H9 (cell line): ENCODE measurements around the gene CDKN3. TPM values are rescaled to one million over a fixed set of nuclear protein-coding genes. Genes with fewer than 3 reads are reported as not detected.

Experiments
- DNase-seq: peaks from one replicate; pipeline ENCODE4 v3.0.0-alpha.2; 2017
- H2AFZ ChIP-seq: one replicate; pipeline ENCODE4 v1.6.1; 2013; ENCODE audit warnings: mild to moderate bottlenecking, low read length, control low read depth, moderate library complexity
- H2AK5ac ChIP-seq: 2 replicates; pipeline ENCODE4 v1.6.1; 2013; ENCODE audit warnings: low read length, control low read depth, mixed read lengths; ENCODE audit not compliant: insufficient read length
- H2BK120ac ChIP-seq: one replicate; pipeline ENCODE4 v1.6.1; 2013; ENCODE audit warnings: low read depth, mild to moderate bottlenecking, low read length, control low read depth, inconsistent platforms; ENCODE audit not compliant: poor library complexity, severe bottlenecking
- H2BK12ac ChIP-seq: 2 replicates; pipeline ENCODE4 v1.6.1; 2013; ENCODE audit warnings: low read length, control low read depth, mixed read lengths, low read depth; ENCODE audit not compliant: insufficient read length
- H2BK15ac ChIP-seq: 2 replicates; pipeline ENCODE4 v1.6.1; 2013; ENCODE audit warnings: low read depth, low read length, control low read depth
- H2BK20ac ChIP-seq: one replicate; pipeline ENCODE4 v1.6.1; 2013; ENCODE audit warnings: low read depth, mild to moderate bottlenecking, low read length, control low read depth, inconsistent platforms; ENCODE audit not compliant: poor library complexity, severe bottlenecking
- H2BK5ac ChIP-seq: 2 replicates; pipeline ENCODE4 v1.6.1; 2013; ENCODE audit warnings: low read length, control low read depth, mixed read lengths; ENCODE audit not compliant: insufficient read length
- H3K14ac ChIP-seq: 2 replicates; pipeline ENCODE4 v1.6.1; 2013; ENCODE audit warnings: low read length, control low read depth; ENCODE audit not compliant: insufficient read depth
- H3K18ac ChIP-seq: 2 replicates; pipeline ENCODE4 v1.6.1; 2013; ENCODE audit warnings: low read depth, mild to moderate bottlenecking, mixed read lengths, low read length, control low read depth; ENCODE audit not compliant: insufficient read length
- H3K23ac ChIP-seq: 2 replicates; pipeline ENCODE4 v1.6.1; 2013; ENCODE audit warnings: low read length, control low read depth, mixed read lengths, low read depth; ENCODE audit not compliant: insufficient read length
- H3K23me2 ChIP-seq: 2 replicates; pipeline ENCODE4 v1.6.1; 2013; ENCODE audit warnings: low read depth, mild to moderate bottlenecking, mixed read lengths, low read length, control low read depth; ENCODE audit not compliant: insufficient read length, poor library complexity, severe bottlenecking
- H3K27ac ChIP-seq: 2 replicates; pipeline ENCODE4 v1.5.1; 2013; ENCODE audit warnings: low read length, control low read depth, mixed read lengths, low read depth; ENCODE audit not compliant: insufficient read length
- H3K27me3 ChIP-seq: 2 replicates; pipeline ENCODE4 v1.6.1; 2013; ENCODE audit warnings: low read length, control low read depth, inconsistent platforms; ENCODE audit not compliant: insufficient read depth
- H3K4ac ChIP-seq: 2 replicates; pipeline ENCODE4 v1.6.1; 2013; ENCODE audit warnings: low read depth, mild to moderate bottlenecking, control low read depth, inconsistent platforms, low read length, moderate library complexity
- H3K4me1 ChIP-seq: 2 replicates; pipeline ENCODE4 v1.6.1; 2013; ENCODE audit warnings: low read length, control low read depth, inconsistent platforms; ENCODE audit not compliant: insufficient read depth
- H3K4me2 ChIP-seq: 2 replicates; pipeline ENCODE4 v1.6.1; 2013; ENCODE audit warnings: low read length, control low read depth, mixed read lengths; ENCODE audit not compliant: insufficient read length, insufficient read depth
- H3K56ac ChIP-seq: 2 replicates; pipeline ENCODE4 v1.6.1; 2013; ENCODE audit warnings: low read depth, mild to moderate bottlenecking, mixed read lengths, low read length, control low read depth; ENCODE audit not compliant: insufficient read length
- H3K79me1 ChIP-seq: 2 replicates; pipeline ENCODE4 v1.6.1; 2013; ENCODE audit warnings: low read depth, mild to moderate bottlenecking, moderate library complexity, low read length, control low read depth, inconsistent platforms; ENCODE audit not compliant: insufficient read depth, poor library complexity, severe bottlenecking
- H3K79me2 ChIP-seq: 2 replicates; pipeline ENCODE4 v1.6.1; 2013; ENCODE audit warnings: low read length, control low read depth, inconsistent platforms; ENCODE audit not compliant: insufficient read depth
- H3K9ac ChIP-seq: 2 replicates; pipeline ENCODE4 v1.6.1; 2013; ENCODE audit warnings: low read length, control low read depth, mixed read lengths; ENCODE audit not compliant: insufficient read length; ENCODE audit errors: extremely low read depth
- H3K9me3 ChIP-seq: one replicate; pipeline ENCODE4 v1.6.1; 2013; ENCODE audit warnings: low read depth, low read length, inconsistent platforms; ENCODE audit not compliant: control insufficient read depth
- H3T11ph ChIP-seq: one replicate; pipeline ENCODE4 v1.6.1; 2013; ENCODE audit warnings: mild to moderate bottlenecking, low read length, control low read depth, inconsistent platforms
- H4K20me1 ChIP-seq: one replicate; pipeline ENCODE4 v1.6.1; 2013; ENCODE audit not compliant: control insufficient read depth, insufficient read length, insufficient read depth
- H4K5ac ChIP-seq: 2 replicates; pipeline ENCODE4 v1.6.1; 2013; ENCODE audit warnings: low read depth, mild to moderate bottlenecking, mixed read lengths, low read length, control low read depth; ENCODE audit not compliant: insufficient read length
- H4K8ac ChIP-seq: replicated peaks from 2 replicates; pipeline ENCODE4 v1.6.1; 2013; ENCODE audit warnings: low read length, control low read depth, mixed read lengths, low read depth; ENCODE audit not compliant: insufficient read length
- H4K91ac ChIP-seq: 2 replicates; pipeline ENCODE4 v1.6.1; 2013; ENCODE audit warnings: low read depth, mild to moderate bottlenecking, moderate library complexity, mixed read lengths, low read length, control low read depth; ENCODE audit not compliant: insufficient read length
- H3K27ac Mint-ChIP-seq, 3 experiments: 2 replicates in 2 of 3; 3 replicates in 1 of 3; pipeline ENCODE4 v1.8.0; 2020 to 2021; ENCODE audit warnings: mixed read lengths in 3 of 3, mild to moderate bottlenecking in 1 of 3, moderate library complexity in 1 of 3
- H3K27me3 Mint-ChIP-seq: 2 replicates; pipeline ENCODE4 v1.8.0; 2021; ENCODE audit warnings: low read depth, mild to moderate bottlenecking, moderate library complexity, mixed read lengths
- H3K36me3 Mint-ChIP-seq, 3 experiments: 2 replicates in 2 of 3; 3 replicates in 1 of 3; pipeline ENCODE4 v1.8.0; 2020 to 2021; ENCODE audit warnings: low read depth in 3 of 3, mixed read lengths in 3 of 3; ENCODE audit not compliant: insufficient read depth in 1 of 3
- H3K4me1 Mint-ChIP-seq, 2 experiments: 2 replicates each; pipeline ENCODE4 v1.8.0; 2020; ENCODE audit warnings: mixed read lengths in 2 of 2
- H3K4me3 Mint-ChIP-seq, 2 experiments: 2 replicates in 1 of 2; 3 replicates in 1 of 2; pipeline ENCODE4 v1.8.0; 2020 to 2021; ENCODE audit warnings: mild to moderate bottlenecking in 2 of 2, mixed read lengths in 2 of 2, moderate library complexity in 1 of 2
- H3K9me3 Mint-ChIP-seq, 2 experiments: 2 replicates in 1 of 2; 3 replicates in 1 of 2; pipeline ENCODE4 v1.8.0; 2020; ENCODE audit warnings: mild to moderate bottlenecking in 2 of 2, mixed read lengths in 2 of 2, moderate library complexity in 1 of 2
- WGBS: extraction: QIAGEN DNeasy Blood & Tissue Kit; methylation state at CpG from one replicate; pipeline ENCODE4 v1.1.7; 2013; ENCODE audit warnings: missing lambda C conversion rate, low lambda C conversion rate, mixed read lengths; ENCODE audit not compliant: insufficient read length; ENCODE audit errors: extremely low coverage; 5-methylcytosine and 5-hydroxymethylcytosine counted together
- total RNA-seq: library from RNA; stranded (reverse); gene quantifications from 2 replicates; pipeline ENCODE4 v1.2.1, GENCODE V29; 2021
- TF ChIP-seq, protein P1 (sequence below): fragments of 200-600 bp; sonication (generic); conservative IDR thresholded peaks from 3 replicates; pipeline ENCODE4 v1.8.0; 2021; ENCODE audit warnings: antibody characterized with exemption, mild to moderate bottlenecking

The CDKN3 gene
- total RNA-seq, 1 experiment from 2014 or later: 45.9 TPM

GRCh38 chr14:54394596-54394995 lies 2.2 kb upstream of the CDKN3 start:
- Mint-ChIP-seq H3K27me3 (peaks cover 5% of the 10 kb centered on the region), H3K4me3 (no peak overlapping the region), H3K9me3 (no peaks in the 10 kb centered on the region; a peak in 2 of 5 replicates), H3K27ac (no peak overlapping the region; a peak in 1 of 7 replicates), H3K4me1 (peaks cover 14 to 24% of the 10 kb centered on the region in 2 experiments), H3K36me3 (no peaks in the 10 kb centered on the region; a peak in 2 of 7 replicates)
- Histone ChIP-seq H2BK5ac (no peak overlapping the region), H3K56ac (no peak overlapping the region), H3K18ac (no peak overlapping the region), H3K23me2 (peaks cover 7% of the 10 kb centered on the region), H4K5ac (no peak overlapping the region), H2BK120ac (no peak overlapping the region), H4K91ac (no peak overlapping the region), H2BK15ac (no peak overlapping the region), H2AFZ (no peak overlapping the region), H3K23ac (no peak overlapping the region), H4K8ac (no peak overlapping the region), H3T11ph (no peak overlapping the region), H3K27ac (no peak overlapping the region), H3K4me2 (no peak overlapping the region), H3K79me1 (no peaks in the 10 kb centered on the region), H3K4me1 (peaks cover 3% of the 10 kb centered on the region), H2BK20ac (no peak overlapping the region), H3K9ac (no peak overlapping the region), H4K20me1 (no peaks in the 10 kb centered on the region), H2AK5ac (no peak overlapping the region), H3K27me3 (no peaks in the 10 kb centered on the region), H3K4ac (no peak overlapping the region), H3K79me2 (no peaks in the 10 kb centered on the region), H2BK12ac (no peak overlapping the region), H3K9me3 (no peaks in the 10 kb centered on the region), H3K14ac (no peak overlapping the region; the same call in 1 of the 2 replicates)
- TF ChIP-seq, protein P1, sequence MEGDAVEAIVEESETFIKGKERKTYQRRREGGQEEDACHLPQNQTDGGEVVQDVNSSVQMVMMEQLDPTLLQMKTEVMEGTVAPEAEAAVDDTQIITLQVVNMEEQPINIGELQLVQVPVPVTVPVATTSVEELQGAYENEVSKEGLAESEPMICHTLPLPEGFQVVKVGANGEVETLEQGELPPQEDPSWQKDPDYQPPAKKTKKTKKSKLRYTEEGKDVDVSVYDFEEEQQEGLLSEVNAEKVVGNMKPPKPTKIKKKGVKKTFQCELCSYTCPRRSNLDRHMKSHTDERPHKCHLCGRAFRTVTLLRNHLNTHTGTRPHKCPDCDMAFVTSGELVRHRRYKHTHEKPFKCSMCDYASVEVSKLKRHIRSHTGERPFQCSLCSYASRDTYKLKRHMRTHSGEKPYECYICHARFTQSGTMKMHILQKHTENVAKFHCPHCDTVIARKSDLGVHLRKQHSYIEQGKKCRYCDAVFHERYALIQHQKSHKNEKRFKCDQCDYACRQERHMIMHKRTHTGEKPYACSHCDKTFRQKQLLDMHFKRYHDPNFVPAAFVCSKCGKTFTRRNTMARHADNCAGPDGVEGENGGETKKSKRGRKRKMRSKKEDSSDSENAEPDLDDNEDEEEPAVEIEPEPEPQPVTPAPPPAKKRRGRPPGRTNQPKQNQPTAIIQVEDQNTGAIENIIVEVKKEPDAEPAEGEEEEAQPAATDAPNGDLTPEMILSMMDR: no peak
- no peak for DNase-seq
- WGBS: no CpG with 5 or more reads among the region's 27 CpGs
